ENCODE measurements around the gene LRRC56.
"Not testable (repeated sequence)": the region's sequence is repeated elsewhere in the genome, so short reads cannot be mapped to it uniquely, and the experiment has no call there.

Gene LRRC56

DNA sequence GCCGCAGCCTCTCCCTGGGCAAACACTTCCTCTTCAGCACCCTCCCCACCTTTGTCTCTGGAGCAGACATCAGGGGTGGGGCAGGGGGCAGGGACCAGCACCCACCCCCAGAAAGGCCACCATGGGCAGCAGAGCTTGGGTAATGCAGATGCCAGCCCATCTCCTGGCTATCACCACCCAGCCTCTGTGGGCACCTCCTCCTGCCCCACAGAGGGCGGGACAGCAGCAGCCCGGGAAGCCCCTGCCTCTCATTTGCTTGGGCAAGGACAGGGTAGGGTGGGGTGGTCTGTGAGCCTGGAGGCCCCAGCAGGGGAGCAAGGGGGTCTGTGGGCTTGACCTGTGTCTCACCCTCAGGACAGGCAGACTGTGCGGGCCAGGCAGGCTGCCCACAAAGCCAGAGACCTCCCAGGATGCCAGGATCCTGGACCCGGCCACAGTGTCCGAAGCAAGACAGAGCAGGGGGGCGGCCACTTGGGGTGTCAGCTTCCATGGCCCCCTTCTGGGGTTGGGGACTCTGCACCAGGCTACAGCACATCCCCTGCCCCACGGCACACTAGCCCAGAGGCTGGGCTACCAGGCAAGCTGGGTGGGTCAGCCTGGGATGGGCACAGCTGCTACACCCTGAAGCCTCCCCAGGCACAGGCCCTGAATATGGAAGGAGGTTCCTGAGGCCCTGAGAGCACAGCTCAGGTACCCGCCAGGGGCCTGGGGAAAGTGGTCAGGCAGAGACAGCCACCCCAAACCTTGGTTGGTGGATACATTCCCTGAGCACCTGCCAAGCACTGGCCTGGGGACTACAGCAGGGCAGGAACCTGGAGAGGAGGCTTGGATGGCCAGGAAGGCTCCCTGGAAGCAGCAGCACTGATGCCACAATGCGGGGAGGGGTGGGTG is 34.8 kb upstream of the LRRC56 start:
- no peak for DNase-seq

DNA sequence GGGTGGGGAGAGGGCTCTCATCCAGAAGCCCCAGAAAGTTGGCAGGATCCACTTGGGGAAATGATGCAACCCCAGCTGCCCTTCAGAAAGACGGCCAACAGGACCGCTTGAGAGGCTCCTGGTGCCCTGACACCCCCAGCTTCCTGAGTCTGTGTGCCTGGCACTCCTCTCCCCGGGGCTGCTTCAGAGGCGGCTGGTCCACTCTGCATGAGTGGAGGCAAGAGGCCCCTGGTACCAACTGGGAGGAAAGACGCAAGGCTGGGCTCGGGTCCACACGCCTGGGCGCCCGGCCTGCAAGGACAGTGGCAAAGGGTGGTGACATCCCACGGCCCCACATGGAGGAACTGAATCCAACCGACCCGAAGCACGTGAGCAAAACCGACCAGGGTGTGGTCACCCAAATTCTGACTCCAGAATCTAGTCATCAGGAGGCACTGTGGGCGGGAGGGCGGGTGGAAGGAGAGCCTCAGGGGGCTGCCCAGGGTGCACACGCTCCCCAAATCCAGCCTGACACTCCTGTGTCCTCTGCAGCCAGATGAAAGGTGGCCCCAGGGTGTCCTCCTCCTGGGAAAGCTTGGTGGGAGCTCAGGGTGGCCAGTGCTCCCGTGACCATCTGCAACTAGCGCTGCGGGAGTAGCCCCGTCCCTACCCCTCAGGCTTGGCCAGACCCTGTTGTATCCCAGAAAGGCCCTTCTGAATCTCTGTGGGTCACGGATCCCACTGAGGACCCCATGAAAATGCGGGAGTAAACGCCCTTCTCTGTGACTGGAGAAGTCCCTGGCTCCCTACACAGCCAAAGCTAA is 33.9 kb upstream of the LRRC56 start:
- peak; percentile 53 to 58 for DNase-seq

DNA sequence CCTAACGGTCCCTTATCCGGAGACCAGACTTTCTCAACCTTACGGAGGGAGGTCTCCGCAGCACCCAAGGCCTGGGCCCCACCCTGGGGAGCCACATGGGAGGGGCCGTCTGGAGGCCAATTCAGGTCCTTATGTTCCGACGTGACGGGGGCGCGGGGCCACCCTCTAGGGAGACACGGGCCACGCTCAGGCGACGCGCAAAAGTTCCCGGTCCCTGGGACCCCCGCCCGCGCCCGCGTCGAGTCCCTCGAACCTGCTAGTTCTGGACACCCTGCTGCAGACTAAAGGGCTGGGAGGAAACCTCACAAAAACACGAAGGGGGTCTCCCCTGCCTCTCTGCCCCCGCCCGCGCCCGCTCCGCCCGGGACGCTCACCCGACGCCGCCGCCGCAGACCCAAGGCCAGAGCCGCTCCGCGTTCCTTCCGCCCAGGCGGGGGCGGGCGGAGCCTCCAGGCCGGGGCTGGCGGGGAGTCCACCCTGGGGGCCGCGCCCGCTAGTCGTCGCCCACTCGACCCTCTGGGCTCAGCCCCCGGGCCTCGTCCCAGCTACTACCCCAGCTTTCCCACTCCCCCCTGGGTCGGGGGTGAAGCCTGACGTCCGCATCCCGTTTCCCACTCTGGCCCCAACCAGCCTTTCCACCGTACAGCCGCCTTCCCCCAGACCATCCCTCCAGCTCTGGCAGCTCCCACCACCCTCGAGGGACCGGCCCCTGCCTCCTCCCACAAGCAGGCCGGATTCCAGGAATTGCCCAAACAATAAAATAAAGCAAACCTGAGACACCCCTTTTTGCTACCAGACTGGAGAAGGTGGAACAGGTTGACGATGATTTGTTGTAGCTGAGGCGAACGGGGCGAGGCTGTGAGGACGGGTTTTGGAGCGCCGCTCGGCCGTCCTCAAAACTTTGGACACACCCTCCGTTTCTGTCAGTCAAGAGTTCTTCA is 33.0 kb upstream of the LRRC56 start:
- peak in 1 of 2 experiments; percentile 13 for DNase-seq

DNA sequence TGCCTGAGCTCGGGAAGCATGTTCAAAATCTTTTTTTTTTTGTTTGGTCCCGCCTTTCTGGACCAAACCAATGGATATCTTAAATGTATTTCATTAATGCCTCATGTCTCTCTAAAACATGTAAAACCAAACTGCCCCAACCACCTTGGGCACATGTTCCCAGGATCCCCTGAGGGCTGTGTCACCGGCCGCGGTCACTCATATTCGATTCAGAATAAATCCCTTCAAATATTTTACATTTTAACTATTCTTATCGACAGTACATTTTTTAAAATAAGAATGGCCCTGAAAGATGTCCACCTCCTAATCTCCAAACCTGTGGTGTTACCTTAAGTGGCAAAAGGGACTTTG is 32.4 kb upstream of the LRRC56 start:
- no peak for DNase-seq

DNA sequence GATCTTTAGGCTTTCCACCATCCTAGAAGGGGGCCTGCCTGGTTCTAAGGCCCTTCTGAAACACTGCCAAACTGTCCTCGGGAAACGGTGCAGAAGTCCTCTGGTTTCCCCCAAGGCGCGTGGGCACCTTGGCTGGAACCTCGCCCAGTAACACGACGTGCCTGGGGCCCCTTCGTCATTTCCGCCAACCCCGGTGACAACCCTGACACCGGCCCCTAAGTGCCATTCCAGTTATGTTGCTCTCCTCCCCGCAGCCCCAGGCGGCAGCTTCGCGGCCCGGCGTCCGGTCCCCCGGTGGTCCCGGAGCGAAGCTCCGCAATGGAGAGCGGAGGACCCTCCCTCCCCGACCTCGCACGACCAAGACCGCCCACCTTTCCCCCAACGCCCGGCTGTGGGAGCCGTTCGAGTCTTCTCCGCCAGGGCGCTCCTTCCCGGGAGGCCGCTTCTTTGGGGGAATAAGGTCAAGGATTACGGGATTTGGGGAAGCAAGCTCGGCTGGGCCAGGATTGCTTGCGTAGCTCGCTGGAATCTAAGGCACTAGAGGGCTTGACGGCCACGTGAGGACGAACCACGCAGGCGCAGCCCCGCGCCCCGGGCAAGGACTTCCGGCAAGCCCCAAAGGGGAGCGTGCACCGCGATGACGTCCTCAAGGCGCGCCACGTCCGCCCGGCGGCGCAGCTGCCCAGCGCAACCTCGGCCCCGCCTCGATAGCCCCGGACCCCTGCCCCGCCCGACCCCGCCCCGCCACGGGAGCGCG is 30.9 kb upstream of the LRRC56 start:
- DNase-seq = peak; percentile 97

DNA sequence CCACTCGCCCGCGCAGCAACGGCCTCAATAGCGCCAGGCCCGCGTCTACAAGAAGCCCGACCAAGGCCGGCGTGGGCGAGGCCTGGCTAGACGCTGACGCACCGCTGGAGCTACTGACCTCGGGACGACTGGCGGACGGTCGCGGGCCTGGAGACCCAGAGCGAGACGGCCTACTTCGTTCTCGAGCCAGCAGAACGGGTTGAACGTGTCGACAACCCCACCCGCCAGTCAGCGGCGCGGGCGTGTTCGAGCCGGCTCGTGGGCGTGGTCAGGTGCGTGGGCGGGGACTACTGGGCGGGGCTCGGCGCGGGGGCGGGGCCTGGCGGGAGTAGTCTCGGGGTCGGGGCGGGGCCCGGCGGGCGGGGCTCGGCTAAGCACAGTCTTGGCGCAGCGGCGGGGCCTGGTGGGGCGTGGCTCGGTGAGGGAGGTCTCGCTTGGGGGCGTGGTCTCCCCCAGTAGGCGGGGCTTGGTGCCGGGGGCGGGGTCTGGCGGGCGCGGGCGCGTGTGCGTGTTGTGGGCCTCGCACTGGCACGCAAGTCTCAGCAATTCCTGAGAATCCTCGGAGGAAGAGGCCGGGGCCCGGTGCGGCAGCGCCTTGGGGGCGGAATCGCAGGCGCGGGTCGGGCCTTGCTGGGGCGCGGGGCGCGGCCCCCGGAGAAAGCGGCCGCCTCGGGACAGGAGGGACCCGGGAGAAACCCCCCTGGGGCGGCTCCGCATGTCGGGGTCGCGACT is 30.2 kb upstream of the LRRC56 start, which contains the start of gene RNH1:
Gene RNH1, minus strand, starts transcription at position 248 of the 732 bp plus-strand sequence. CDS start 5,080 bp downstream, outside the sequence.
- DNase-seq = peak; percentile 99

DNA sequence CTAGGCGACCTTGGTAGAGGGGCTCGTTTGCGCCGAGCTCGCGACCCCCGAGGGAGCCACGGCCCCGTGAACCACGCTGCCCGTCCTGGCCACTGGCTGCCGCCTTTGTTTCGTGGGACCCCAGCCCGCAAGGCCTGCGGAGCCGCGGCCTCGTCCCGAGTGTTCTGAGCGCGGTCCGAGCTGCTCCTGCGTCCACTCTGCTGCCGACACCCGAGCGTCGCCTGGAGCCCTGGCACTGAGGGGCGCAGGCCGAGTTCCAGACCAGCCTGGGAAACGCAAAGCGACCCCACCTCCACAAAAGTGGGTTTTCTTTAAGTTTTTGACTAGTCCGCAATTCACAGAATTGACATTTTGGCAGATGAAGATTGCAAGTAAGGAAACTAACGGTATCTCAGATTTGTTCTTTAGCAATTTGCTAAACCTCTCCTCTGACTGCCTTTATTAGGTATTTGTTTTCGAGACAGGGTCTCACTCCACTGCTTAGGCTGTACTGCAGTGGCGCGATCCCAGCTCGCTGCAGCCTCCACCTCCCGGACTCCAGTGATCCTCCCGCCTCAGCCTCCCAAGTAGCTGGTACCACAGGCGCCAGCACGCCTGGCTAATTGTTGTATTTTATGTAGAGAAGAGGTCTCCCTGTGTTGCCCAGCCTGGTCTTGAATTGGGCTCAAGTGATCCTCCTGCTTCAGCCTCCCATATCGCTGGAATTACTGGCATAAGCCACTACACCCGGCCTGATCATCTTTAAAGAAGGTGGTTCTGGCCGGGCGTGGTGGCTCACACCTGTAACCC is 29.4 kb upstream of the LRRC56 start:
- no peak for DNase-seq

DNA sequence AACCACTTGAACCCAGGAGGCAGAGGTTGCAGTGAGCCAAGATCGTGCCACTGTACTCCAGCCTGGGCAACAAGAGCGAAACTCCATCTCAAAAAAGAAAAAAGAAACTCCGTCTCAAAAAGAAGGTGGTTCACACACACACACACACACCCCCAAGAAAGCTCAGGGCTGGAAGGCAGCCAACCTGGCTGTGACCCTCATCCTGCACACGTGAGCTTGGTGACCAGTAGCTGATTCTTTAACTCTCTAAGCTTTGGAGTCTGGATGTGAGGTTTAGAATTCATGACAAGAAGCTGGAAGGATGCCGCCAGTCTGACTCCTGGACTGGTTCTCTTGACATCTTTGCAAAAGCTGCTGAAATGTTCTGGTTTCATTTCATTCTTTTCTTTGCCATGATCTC is 28.4 kb upstream of the LRRC56 start:
- no peak for DNase-seq

DNA sequence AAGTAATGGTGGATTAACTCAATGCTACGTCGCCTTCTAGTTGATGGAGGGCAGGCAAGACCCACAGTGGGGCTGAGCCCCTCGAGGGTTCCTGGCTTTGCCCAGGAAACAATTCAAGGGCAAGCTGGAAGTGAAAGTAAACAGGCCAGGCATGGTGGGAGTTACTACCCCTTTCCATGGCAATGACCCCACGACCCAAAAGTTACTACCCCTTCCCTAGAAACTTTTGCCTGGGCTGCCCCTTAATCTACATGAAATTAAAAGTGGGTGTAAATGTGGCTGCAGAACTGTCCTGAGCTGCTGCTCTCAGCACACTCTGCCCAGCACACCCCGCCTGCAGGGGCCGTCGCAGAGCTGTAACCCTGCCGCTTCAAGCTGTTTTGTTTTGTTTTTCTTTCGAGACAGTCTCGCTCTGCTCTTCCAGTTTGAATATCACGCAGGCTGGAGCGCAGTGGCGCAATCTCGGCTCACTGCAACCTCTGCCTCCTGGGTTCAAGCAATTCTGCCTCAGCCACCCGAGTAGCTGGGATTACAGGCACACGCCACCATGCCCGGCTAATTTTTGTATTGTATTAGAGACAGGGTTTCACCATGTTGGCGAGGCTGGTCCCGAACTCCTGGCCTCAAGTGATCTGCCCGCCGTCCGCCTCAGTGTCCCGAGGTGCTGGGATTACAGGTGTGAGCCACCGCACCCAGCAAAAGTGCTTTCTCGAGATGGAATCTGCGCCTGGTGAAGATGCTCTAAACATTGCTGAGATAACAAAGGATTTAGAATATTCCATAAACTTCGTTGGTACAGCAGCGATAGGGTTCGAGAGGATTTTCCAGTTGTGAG is 24.3 kb upstream of the LRRC56 start:
- DNase-seq = no peak

DNA sequence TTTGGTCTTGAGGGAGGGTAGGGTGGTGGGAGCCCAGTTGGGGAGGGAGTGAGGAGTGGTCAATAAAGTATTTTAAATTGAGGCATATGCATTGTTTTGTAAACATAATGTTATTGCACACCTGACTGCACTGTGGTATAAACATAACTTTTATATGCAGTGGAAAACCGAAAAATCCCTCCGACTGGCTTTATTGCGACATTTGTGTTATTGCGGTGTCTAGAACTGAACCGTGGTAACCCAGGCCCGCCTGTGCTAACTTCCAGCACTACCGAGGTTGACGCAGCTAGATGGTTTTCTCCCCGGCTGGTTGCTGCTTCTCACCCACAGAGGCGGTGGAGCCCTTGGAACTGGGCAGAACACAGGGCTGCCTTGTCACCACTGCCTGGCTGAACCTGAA is 22.7 kb upstream of the LRRC56 start:
- no peak for DNase-seq

DNA sequence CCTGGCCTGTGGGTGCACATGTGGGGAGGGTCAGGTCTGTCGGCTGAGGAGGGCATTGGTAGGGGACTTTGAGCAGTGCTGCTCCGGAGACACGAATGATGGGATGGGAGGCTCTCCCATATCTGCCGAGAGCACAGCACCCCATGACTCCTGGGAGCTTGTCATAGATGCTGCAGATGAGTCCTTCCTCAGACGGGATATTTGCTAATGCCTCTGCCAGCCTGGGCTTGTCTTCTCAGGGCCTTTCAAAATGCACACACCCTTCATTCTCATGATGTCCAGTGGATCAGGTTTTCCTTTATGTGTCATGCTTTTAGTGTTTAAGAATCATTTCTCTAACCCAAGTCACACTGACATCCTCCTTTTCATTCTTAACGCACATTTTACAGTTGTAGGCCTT is 22.2 kb upstream of the LRRC56 start:
- no peak for DNase-seq

DNA sequence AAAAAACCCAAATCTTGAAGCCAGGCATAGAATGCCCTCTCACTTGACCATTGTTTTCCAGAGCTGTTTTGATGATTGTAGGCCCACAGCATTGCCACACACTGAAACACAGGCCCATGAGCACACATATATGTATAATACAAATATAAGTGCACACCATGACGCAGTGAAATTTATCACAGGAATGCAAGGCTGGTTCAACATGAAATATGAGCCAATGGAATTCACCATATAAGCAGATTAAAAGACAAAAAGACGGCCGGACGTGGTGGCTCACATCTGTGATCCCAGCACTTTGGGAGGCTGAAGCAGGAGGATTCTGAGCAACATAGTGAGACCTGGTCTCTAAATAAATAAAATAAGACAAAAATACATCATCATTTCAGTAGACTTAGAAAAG is 20.9 kb upstream of the LRRC56 start:
- no peak for DNase-seq

DNA sequence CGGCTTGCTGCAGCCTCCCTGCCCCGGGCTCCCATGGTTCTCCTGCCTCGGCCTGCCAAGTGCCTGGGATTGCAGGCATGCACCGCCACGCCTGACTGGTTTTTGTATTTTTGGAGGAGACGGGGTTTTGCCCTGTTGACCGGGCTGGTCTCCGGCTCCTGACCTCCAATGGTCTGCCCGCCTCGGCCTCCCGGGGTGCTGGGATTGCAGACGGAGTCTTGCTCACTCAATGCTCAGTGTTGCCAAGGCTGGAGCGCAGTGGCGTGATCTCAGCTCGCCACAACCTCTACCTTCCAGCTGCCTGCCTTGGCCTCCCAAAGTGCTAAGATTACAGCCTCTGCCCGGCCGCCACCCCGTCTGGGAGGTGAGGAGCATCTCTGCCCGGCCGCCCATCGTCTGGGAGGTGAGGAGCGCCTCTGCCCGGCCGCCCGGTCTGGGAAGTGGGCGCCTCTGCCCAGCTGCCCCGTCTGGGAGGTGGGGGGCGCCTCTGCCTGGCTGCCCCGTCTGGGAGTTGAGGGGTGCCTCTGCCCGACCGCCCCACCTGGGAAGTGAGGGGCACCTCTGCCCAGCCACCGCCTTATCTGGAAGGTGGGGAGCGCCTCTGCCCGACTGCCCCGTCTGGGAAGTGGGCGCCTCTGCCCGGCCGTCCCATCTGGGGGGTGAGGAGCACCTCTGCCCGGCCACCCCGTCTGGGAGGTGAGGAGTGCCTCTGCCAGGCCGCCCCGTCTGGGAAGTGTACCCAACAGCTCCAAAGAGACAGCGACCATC is 20.2 kb upstream of the LRRC56 start:
- not testable (repeated sequence) for DNase-seq

DNA sequence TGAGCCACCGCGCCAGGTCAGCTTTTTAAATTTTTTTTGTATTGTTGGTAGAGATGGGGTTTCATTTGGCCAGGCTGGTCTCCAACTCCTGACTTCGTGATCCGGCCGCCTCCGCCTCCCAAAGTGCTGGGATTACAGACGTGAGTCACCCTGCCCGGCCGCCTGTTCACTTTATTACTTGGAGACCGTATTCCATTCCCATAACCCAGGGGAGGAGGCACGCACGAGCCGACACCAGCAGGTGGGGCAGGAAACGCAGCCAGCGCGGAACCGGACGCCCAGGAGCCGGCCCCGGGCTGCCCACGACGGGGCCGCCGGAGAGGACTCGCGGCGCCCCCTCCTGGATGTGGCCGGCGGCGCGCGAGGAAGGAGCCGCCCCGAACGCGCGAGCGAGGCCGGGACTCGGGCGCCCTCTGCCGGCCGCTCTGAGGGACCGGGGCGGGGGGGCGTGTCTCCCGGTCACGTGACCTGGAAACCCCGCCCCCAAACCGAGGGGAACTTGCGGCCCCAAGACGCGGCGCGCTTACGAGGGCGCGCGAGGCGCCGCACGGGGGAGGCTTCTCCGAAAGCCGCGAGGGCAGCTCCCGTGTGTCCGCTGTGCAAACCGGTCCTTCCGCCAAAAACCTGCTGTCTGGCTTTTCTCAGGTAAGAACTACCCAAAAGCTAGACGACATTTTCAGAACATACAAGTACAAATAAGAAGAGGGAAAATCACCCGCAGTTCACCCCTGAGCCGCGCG is 18.7 kb upstream of the LRRC56 start:
- peak; percentile 78 to 82 for DNase-seq

DNA sequence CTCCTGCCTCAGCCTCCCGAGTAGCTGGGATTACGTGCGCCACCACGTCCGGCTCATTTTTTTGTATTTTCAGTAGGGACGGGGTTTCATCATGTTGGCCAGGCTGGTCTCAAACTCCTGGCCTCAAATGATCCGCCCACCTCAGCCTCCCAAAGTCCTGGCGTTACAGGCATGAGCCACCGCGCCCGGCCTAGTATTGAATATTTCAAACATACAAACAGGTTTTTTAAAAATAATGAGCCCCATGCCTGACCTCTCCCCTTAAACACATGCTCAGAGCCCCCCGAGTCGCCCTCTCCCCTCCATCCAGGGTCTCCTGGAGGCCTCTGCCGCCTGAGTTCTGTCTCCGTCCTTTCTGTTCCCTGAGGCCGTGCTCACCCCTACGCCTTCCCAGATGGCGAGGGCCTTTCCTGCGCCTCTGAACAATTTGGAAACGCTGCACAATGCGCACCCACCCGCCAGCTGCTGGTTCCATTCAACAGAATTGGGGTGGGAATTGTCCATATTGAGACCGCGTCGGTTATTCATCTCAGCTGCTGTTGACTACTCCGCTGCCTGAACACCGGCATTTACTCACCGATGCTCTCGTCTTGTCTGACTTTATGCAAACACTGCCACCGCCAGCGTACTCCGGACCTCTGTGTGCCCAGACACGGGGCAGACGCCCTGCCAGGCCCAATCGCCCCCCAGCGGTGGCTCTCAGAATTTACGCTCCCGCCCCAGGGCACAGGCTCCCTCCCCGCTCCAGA is 16.7 kb upstream of the LRRC56 start:
- no peak for DNase-seq

DNA sequence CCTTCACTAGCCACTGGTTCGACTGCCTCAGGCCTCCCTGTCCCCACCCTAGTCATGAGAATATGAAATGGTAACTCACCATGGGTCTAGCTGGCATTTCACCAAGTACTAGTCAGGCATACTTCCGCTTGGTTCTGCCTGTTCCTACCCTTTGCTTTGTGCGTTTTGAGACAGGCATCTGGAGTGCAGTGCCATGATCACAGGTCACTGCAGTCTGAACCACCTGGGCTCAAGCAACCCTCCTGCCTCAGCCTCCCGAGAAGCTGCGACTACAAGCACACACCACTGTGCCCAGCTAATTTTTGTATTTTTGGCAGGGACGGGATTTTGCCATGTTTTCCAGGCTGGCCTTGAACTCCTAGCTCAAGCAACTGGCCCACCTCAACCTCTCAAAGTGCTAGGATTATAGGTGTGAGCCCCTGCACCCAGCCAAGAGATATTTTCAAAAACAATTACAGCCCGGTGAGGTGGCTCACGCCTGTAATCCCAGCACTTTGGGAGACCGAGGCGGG is 16.1 kb upstream of the LRRC56 start:
- no peak for DNase-seq

DNA sequence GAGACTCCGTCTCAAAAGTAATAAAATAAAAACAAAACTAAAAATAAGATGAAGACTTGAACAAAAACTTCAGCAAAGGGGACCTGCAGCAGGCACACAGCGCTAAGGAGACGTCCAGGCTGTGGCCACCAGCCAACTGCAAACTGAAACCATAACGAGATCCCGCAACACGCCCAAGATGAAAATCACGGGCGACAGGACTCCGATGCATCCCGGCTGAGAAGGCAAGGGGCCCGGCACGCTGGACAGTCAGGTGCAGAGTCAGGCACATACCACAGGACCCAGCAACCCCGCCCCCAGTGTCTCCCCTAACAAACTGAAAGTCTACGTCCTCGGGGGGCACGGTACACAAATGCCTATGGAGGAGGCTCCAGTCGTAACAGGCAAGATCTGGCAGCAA is 11.1 kb upstream of the LRRC56 start:
- no peak for DNase-seq
